Endodermal cell (in vitro differentiated cells): Measurements from ENCODE around the gene GPR137C. TPM values are rescaled to one million over a fixed set of nuclear protein-coding genes. Genes with fewer than 3 reads are reported as not detected.

Source experiments
- DNase-seq: peaks from one replicate; pipeline ENCODE4 v3.0.0-alpha.2; 2017
- H3K27ac ChIP-seq: 2 replicates; pipeline ENCODE4 v1.5.1; 2013; ENCODE audit warnings: mild to moderate bottlenecking, low read depth, low read length, moderate library complexity
- H3K27me3 ChIP-seq: 2 replicates; pipeline ENCODE4 v1.6.1; 2013; ENCODE audit warnings: mild to moderate bottlenecking, low read length, moderate library complexity; ENCODE audit not compliant: insufficient read depth, control insufficient read depth, poor library complexity, severe bottlenecking
- H3K36me3 ChIP-seq: 2 replicates; pipeline ENCODE4 v1.7.0; 2013; ENCODE audit warnings: mild to moderate bottlenecking, low read length, moderate library complexity; ENCODE audit not compliant: control insufficient read depth, insufficient read depth
- H3K4me1 ChIP-seq: one replicate; pipeline ENCODE4 v1.7.0; 2013; ENCODE audit warnings: low read length; ENCODE audit not compliant: control insufficient read depth, insufficient read depth
- H3K4me3 ChIP-seq: 2 replicates; pipeline ENCODE4 v1.5.1; 2013; ENCODE audit warnings: mild to moderate bottlenecking, low read length, moderate library complexity
- H3K9ac ChIP-seq: 2 replicates; pipeline ENCODE4 v1.6.1; 2013; ENCODE audit warnings: mild to moderate bottlenecking, low read length, moderate library complexity; ENCODE audit not compliant: poor library complexity, severe bottlenecking; ENCODE audit errors: extremely low read depth
- H3K9me3 ChIP-seq: 2 replicates; pipeline ENCODE4 v1.6.1; 2013; ENCODE audit warnings: mild to moderate bottlenecking, low read length, moderate library complexity; ENCODE audit not compliant: control insufficient read depth
- H3K27ac Mint-ChIP-seq: 2 replicates; pipeline ENCODE4 v1.8.0; 2020; ENCODE audit warnings: mixed read lengths
- H3K27me3 Mint-ChIP-seq: 2 replicates; pipeline ENCODE4 v1.8.0; 2021; ENCODE audit warnings: mild to moderate bottlenecking, mixed read lengths; ENCODE audit not compliant: insufficient read depth
- H3K36me3 Mint-ChIP-seq: 2 replicates; pipeline ENCODE4 v1.8.0; 2020; ENCODE audit warnings: low read depth, mixed read lengths
- H3K4me1 Mint-ChIP-seq: 2 replicates; pipeline ENCODE4 v1.8.0; 2020; ENCODE audit warnings: mixed read lengths
- H3K4me3 Mint-ChIP-seq: 2 replicates; pipeline ENCODE4 v1.8.0; 2020; ENCODE audit warnings: mild to moderate bottlenecking, moderate library complexity, mixed read lengths
- H3K9me3 Mint-ChIP-seq: 2 replicates; pipeline ENCODE4 v1.8.0; 2020; ENCODE audit warnings: mild to moderate bottlenecking, mixed read lengths
- CTCF ChIP-seq: fragments of 200-600 bp; sonication (generic); conservative IDR thresholded peaks from 2 replicates; pipeline ENCODE4 v1.5.0; 2021; ENCODE audit warnings: antibody characterized with exemption, mild to moderate bottlenecking
- WGBS, 2 experiments: methylation state at CpG; one replicate each; pipeline versions ENCODE4 v1.1.5 to v1.1.7; 2013; ENCODE audit warnings: missing lambda C conversion rate in 2 of 2, mixed read lengths in 1 of 2; ENCODE audit not compliant: insufficient coverage in 1 of 2, insufficient read length in 1 of 2; 5-methylcytosine and 5-hydroxymethylcytosine counted together
- total RNA-seq, 2 donors: library from RNA; stranded (reverse); fragmentation: NEBNext Ultra II Directional in 1 of 2; extraction: Animal tissue kit (Norgen Biotek cat#: 25700) in 1 of 2; gene quantifications; 2 replicates in 1 of 2; 3 replicates in 1 of 2; pipeline ENCODE4 v1.2.1, GENCODE V29; 2021

The GPR137C gene
- total RNA-seq, 2 donors from 2014 or later: 8.8 to 9.3 TPM

DNA sequence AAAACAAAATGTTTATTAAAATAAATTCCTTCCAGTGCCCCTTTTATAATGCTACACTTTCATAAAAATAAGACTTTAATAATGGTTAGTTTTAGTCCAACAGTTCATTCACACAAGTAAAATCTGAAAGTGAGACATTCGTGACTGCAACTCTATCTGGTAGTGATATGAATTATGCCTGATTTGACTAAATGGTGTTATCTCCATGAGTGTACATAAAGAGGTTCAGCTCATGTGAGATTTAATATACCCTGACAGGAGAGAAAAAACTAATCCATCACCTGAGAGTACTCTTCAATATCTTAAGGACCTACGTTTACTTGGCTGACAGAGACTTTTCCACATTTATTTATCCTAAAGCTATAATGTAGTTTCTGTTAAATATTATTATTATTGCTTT, 108.7 kb downstream of the GPR137C start:
- no peak overlapping the region for H3K9ac ChIP-seq
- H3K36me3 Mint-ChIP-seq: peaks cover 24% of the 10 kb centered on the region
- H3K36me3 ChIP-seq: peaks cover 21% of the 10 kb centered on the region
- 100% methylated on average over 1 of the region's 2 CpGs; no CpG with 5 or more reads in 1 of the 2 experiments for WGBS, 2 experiments
- no peaks in the 10 kb centered on the region for H3K27me3 Mint-ChIP-seq
- no peaks in the 10 kb centered on the region for H3K27me3 ChIP-seq
- H3K4me3 Mint-ChIP-seq: no peak overlapping the region
- no peak for DNase-seq
- no peak overlapping the region for H3K27ac Mint-ChIP-seq
- H3K9me3 ChIP-seq: peaks cover 13% of the 10 kb centered on the region
- peaks cover 3% of the 10 kb centered on the region for H3K4me1 ChIP-seq
- TF ChIP-seq CTCF: no peak
- H3K4me1 Mint-ChIP-seq: peaks cover 19% of the 10 kb centered on the region
- no peak overlapping the region for H3K27ac ChIP-seq
- peaks cover 10% of the 10 kb centered on the region for H3K9me3 Mint-ChIP-seq
- H3K4me3 ChIP-seq: no peak overlapping the region

DNA sequence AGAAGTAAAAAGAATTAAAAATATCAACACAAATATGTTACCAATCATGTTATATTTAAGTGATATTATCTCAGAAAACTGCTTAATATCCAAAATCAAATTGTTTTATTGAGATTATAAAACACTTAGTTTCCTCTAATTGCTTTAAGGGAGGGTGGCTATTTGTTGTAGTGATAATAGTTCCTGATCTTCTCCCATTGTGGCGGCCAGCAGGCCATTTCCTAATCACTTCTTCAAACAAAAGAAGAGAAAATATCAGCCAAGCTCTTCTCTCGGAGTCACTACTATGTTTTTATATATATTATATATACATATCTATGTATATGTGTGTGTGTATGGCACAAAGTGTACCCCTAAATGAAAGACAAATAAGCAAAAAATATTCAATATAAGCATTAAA, 111.2 kb downstream of the GPR137C start:
- H3K36me3 Mint-ChIP-seq: peaks cover 19% of the 10 kb centered on the region
- peak overlapping the region; percentile 49 for H3K27ac Mint-ChIP-seq
- no peak overlapping the region for H3K4me3 Mint-ChIP-seq
- Histone ChIP-seq H3K4me1 (peaks cover 3% of the 10 kb centered on the region), H3K36me3 (peaks cover 13% of the 10 kb centered on the region), H3K27ac (no peak overlapping the region), H3K9me3 (no peaks in the 10 kb centered on the region), H3K9ac (no peak overlapping the region), H3K4me3 (peak overlapping the region; percentile 70), H3K27me3 (no peaks in the 10 kb centered on the region)
- H3K9me3 Mint-ChIP-seq: peaks cover 1% of the 10 kb centered on the region
- peak; percentile 67 for DNase-seq
- no peaks in the 10 kb centered on the region for H3K27me3 Mint-ChIP-seq
- H3K4me1 Mint-ChIP-seq: peaks cover 19% of the 10 kb centered on the region
- WGBS, 2 experiments: no CpG with 5 or more reads among the region's 2 CpGs
- TF ChIP-seq CTCF: no peak

DNA sequence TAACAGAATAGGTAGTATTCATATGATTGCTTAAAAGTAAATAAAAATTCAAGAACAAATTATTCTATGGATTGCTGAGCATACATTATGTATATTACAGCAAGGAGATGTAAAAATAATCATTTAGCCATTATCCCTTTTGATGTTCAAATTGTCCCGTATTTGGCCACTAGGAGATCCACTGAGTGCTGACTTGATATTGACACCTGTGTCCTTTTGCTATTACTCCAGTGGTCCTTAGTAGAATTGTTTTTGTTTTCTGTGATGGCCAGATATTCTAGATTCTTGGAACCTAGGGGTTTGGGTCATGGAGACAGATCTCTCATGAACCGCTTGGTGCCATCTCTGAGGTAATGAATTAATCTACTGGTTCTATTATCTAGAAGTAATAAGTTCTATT, 126.0 kb downstream of the GPR137C start:
- Mint-ChIP-seq H3K4me1 (no peaks in the 10 kb centered on the region), H3K4me3 (no peak overlapping the region), H3K36me3 (peaks cover 21% of the 10 kb centered on the region), H3K9me3 (no peaks in the 10 kb centered on the region), H3K27ac (no peak overlapping the region), H3K27me3 (no peaks in the 10 kb centered on the region)
- Histone ChIP-seq H3K9me3 (no peaks in the 10 kb centered on the region), H3K4me3 (no peak overlapping the region), H3K9ac (no peak overlapping the region), H3K4me1 (no peaks in the 10 kb centered on the region), H3K36me3 (peaks cover 13% of the 10 kb centered on the region), H3K27me3 (no peaks in the 10 kb centered on the region), H3K27ac (no peak overlapping the region)
- peak; percentile 82 for TF ChIP-seq CTCF
- WGBS, 2 experiments: 100% methylated on average over 2 of the region's 2 CpGs; no CpG with 5 or more reads in 1 of the 2 experiments
- DNase-seq: no peak
